Glutamatergic neuron (in vitro differentiated cells): ENCODE measurements around the gene OR2A2. TPM values are rescaled to one million over a fixed set of nuclear protein-coding genes. Genes with fewer than 3 reads are reported as not detected.

ENCODE experiments used
- DNase-seq: peaks from one replicate; pipeline ENCODE4 v3.0.0; 2022
- H3K27ac Mint-ChIP-seq: one replicate; pipeline ENCODE4 v1.8.0; 2020; ENCODE audit warnings: mild to moderate bottlenecking, mixed read lengths, inconsistent platforms; ENCODE audit not compliant: unreplicated experiment
- H3K27me3 Mint-ChIP-seq: one replicate; pipeline ENCODE4 v1.8.0; 2020; ENCODE audit warnings: mild to moderate bottlenecking, moderate library complexity, mixed read lengths, inconsistent platforms; ENCODE audit not compliant: unreplicated experiment
- H3K36me3 Mint-ChIP-seq: one replicate; pipeline ENCODE4 v1.8.0; 2020; ENCODE audit warnings: mild to moderate bottlenecking, mixed read lengths, inconsistent platforms; ENCODE audit not compliant: unreplicated experiment
- H3K4me1 Mint-ChIP-seq: one replicate; pipeline ENCODE4 v1.8.0; 2020; ENCODE audit warnings: mild to moderate bottlenecking, low read depth, mixed read lengths, inconsistent platforms; ENCODE audit not compliant: unreplicated experiment
- H3K4me3 Mint-ChIP-seq: one replicate; pipeline ENCODE4 v1.8.0; 2020; ENCODE audit warnings: mild to moderate bottlenecking, mixed read lengths, inconsistent platforms; ENCODE audit not compliant: unreplicated experiment
- H3K9me3 Mint-ChIP-seq: one replicate; pipeline ENCODE4 v1.8.0; 2020; ENCODE audit warnings: mild to moderate bottlenecking, moderate library complexity, mixed read lengths, inconsistent platforms; ENCODE audit not compliant: unreplicated experiment
- CTCF ChIP-seq: fragments of 200-600 bp; sonication (generic); IDR thresholded peaks from one replicate; pipeline ENCODE4 v1.5.0; 2021; ENCODE audit not compliant: partially characterized antibody, unreplicated experiment
- long read RNA-seq: library from polyadenylated mRNA; unstranded; transcript quantifications from one replicate; pipeline ENCODE4 v2.0.0, GENCODE V29; 2020; ENCODE audit not compliant: unreplicated experiment
- total RNA-seq: library from RNA; stranded (reverse); fragmentation: NEBNext Ultra II Directional; extraction: Animal tissue kit (Norgen Biotek cat#: 25700); gene quantifications from one replicate; pipeline ENCODE4 v1.2.1, GENCODE V29; 2021; ENCODE audit not compliant: unreplicated experiment

OR2A2 gene
- total RNA-seq: not detected
- long read RNA-seq: 0 reads

GRCh38 chr7:144109283-144109682 lies at the start of gene OR2A2:
Gene OR2A2 (plus strand): TSS chr7:144109583. CDS start chr7:144109583, 0 bp downstream.
- TF ChIP-seq CTCF: no peak
- Mint-ChIP-seq H3K4me3 (no peak within 1 kb of the TSS), H3K4me1 (peaks cover 9% of the 10 kb centered on the region), H3K27me3 (peaks cover 1% of the 10 kb centered on the region), H3K36me3 (no peaks in the 10 kb centered on the region), H3K27ac (no peak within 1 kb of the TSS), H3K9me3 (no peaks in the 10 kb centered on the region)
- DNase-seq: no peak

- Mint-ChIP-seq H3K4me1 (no peaks in the 10 kb centered on the region), H3K9me3 (no peaks in the 10 kb centered on the region), H3K4me3 (no peak overlapping the region), H3K36me3 (no peaks in the 10 kb centered on the region), H3K27me3 (no peaks in the 10 kb centered on the region), H3K27ac (no peak overlapping the region)
- no peak for DNase-seq
- TF ChIP-seq CTCF: peak; percentile 54
These were observed 45.7 kb upstream of the OR2A2 start for GRCh38 chr7:144063710-144064109.

GRCh38 chr7:144069511-144069910 lies 39.9 kb upstream of the OR2A2 start, which contains the start of gene OR2A25:
Gene OR2A25 (plus strand): TSS chr7:144069811. CDS start chr7:144074220, 4,409 bp downstream.
- peaks cover 3% of the 10 kb centered on the region for H3K4me1 Mint-ChIP-seq

GRCh38 chr7:144069953-144070352 lies 39.4 kb upstream of the OR2A2 start:
- DNase-seq: no peak
- H3K27ac Mint-ChIP-seq: no peak overlapping the region
- H3K9me3 Mint-ChIP-seq: no peaks in the 10 kb centered on the region
- peaks cover 3% of the 10 kb centered on the region for H3K4me1 Mint-ChIP-seq
- H3K36me3 Mint-ChIP-seq: no peaks in the 10 kb centered on the region
- H3K4me3 Mint-ChIP-seq: no peak overlapping the region
- no peak for TF ChIP-seq CTCF
- no peaks in the 10 kb centered on the region for H3K27me3 Mint-ChIP-seq

More at GRCh38 chr7:144069511-144069910, 39.9 kb upstream of the OR2A2 start, which contains the start of gene OR2A25:
- Mint-ChIP-seq H3K9me3 (no peaks in the 10 kb centered on the region), H3K36me3 (no peaks in the 10 kb centered on the region), H3K4me3 (no peak within 1 kb of the TSS), H3K27ac (no peak within 1 kb of the TSS), H3K27me3 (no peaks in the 10 kb centered on the region)
- no peak for DNase-seq
- no peak for TF ChIP-seq CTCF

GRCh38 chr7:144074374-144074773 lies 35.0 kb upstream of the OR2A2 start:
- Mint-ChIP-seq H3K27me3 (no peaks in the 10 kb centered on the region), H3K9me3 (no peaks in the 10 kb centered on the region)

More at GRCh38 chr7:144074374-144074773, 35.0 kb upstream of the OR2A2 start:
- H3K36me3 Mint-ChIP-seq: no peaks in the 10 kb centered on the region
- no peak overlapping the region for H3K4me3 Mint-ChIP-seq
- TF ChIP-seq CTCF: no peak
- peaks cover 6% of the 10 kb centered on the region for H3K4me1 Mint-ChIP-seq
- no peak for DNase-seq
- H3K27ac Mint-ChIP-seq: no peak overlapping the region
